ENCODE results near the gene CR1L.

DNA sequence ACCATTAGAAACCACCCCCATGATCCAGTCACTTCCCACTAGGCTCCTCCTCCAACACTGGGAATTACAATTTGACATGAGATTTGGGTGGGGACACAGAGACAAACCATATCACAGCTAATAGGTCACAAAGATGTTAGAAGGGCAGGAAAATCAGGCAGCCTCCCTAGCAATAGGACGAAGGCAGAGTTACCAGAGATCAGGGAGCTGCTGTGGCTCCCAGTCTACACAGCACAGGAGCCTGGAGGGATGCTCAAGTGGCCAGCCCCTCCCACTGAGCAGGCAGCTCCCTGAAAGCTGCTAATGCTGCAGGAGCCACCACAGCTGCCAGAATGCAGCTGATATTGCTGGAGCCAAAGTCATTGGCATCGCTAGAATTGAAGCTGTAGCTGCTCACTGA lies 51.0 kb downstream of the CR1L start:
- TF ChIP-seq CTCF (IDR thresholded peaks at IDR 0.05) (no peak), POLR2AphosphoS5 (IDR thresholded peaks at IDR 0.05; ENCODE audit: low read depth, low read length) (no peak), SIN3A (IDR thresholded peaks at IDR 0.05; ENCODE audit: borderline replicate concordance, insufficient read depth, low read depth, low read length) (no peak), TCF7L2 (IDR thresholded peaks at IDR 0.05; ENCODE audit: low read depth, low read length) (no peak)
- TF ChIP-seq, protein P1, sequence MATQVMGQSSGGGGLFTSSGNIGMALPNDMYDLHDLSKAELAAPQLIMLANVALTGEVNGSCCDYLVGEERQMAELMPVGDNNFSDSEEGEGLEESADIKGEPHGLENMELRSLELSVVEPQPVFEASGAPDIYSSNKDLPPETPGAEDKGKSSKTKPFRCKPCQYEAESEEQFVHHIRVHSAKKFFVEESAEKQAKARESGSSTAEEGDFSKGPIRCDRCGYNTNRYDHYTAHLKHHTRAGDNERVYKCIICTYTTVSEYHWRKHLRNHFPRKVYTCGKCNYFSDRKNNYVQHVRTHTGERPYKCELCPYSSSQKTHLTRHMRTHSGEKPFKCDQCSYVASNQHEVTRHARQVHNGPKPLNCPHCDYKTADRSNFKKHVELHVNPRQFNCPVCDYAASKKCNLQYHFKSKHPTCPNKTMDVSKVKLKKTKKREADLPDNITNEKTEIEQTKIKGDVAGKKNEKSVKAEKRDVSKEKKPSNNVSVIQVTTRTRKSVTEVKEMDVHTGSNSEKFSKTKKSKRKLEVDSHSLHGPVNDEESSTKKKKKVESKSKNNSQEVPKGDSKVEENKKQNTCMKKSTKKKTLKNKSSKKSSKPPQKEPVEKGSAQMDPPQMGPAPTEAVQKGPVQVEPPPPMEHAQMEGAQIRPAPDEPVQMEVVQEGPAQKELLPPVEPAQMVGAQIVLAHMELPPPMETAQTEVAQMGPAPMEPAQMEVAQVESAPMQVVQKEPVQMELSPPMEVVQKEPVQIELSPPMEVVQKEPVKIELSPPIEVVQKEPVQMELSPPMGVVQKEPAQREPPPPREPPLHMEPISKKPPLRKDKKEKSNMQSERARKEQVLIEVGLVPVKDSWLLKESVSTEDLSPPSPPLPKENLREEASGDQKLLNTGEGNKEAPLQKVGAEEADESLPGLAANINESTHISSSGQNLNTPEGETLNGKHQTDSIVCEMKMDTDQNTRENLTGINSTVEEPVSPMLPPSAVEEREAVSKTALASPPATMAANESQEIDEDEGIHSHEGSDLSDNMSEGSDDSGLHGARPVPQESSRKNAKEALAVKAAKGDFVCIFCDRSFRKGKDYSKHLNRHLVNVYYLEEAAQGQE (IDR thresholded peaks at IDR 0.05; ENCODE audit: insufficient read depth in 1 of 2, low read depth in 2 of 2, low read length in 1 of 2): no peak
